WTC11 (cell line): ENCODE results near the gene CAV1. TPM values are rescaled to one million over a fixed set of nuclear protein-coding genes. Genes with fewer than 3 reads are reported as not detected.

Experiments used
- ATAC-seq: fragments of 200-7000 bp; cut with Tn5 transposase; 2 replicates; pipeline ENCODE4 v1.10.0; 2021; ENCODE audit warnings: mild to moderate bottlenecking, moderate library complexity
- CTCF ChIA-PET: fragments of 300-600 bp; sonication (Branson Sonifier 250); formaldehyde crosslinking; loops from one replicate; lab custom pipeline; 2021; ENCODE audit warnings: antibody characterized with exemption; lab: Charles Lee
- POLR2A ChIA-PET: fragments of 350-600 bp; sonication (Branson Sonifier 250); formaldehyde crosslinking; loops from one replicate; lab custom pipeline; 2021; ENCODE audit warnings: antibody characterized with exemption; lab: Charles Lee
- DNase-seq: peaks from one replicate; pipeline ENCODE4 v3.0.0; 2021; ENCODE audit warnings: low spot score
- H3K27ac Mint-ChIP-seq: 2 replicates; pipeline ENCODE4 v1.8.0; 2021; ENCODE audit warnings: mixed read lengths
- H3K27me3 Mint-ChIP-seq: 2 replicates; pipeline ENCODE4 v1.8.0; 2021; ENCODE audit warnings: low read depth, mild to moderate bottlenecking, moderate library complexity, mixed read lengths
- H3K36me3 Mint-ChIP-seq: 2 replicates; pipeline ENCODE4 v1.8.0; 2021; ENCODE audit warnings: mixed read lengths
- H3K4me1 Mint-ChIP-seq: 2 replicates; pipeline ENCODE4 v1.8.0; 2022; ENCODE audit warnings: mixed read lengths
- H3K4me3 Mint-ChIP-seq: 2 replicates; pipeline ENCODE4 v1.8.0; 2021; ENCODE audit warnings: mild to moderate bottlenecking, moderate library complexity, mixed read lengths
- H3K9me3 Mint-ChIP-seq: 2 replicates; pipeline ENCODE4 v1.8.0; 2021; ENCODE audit warnings: mixed read lengths
- ESRRA ChIP-seq: sonication (generic); formaldehyde crosslinking; IDR thresholded peaks from 2 replicates; pipeline ENCODE4 v1.8.1; 2022; ENCODE audit warnings: mild to moderate bottlenecking, missing genetic modification reagents, borderline replicate concordance
- FOXK1 ChIP-seq: sonication (generic); formaldehyde crosslinking; IDR thresholded peaks from 2 replicates; pipeline ENCODE4 v1.8.0; 2022; ENCODE audit warnings: mild to moderate bottlenecking, moderate library complexity, missing genetic modification reagents
- IRF2 ChIP-seq: sonication (generic); formaldehyde crosslinking; IDR thresholded peaks from 2 replicates; pipeline ENCODE4 v1.8.0; 2022; ENCODE audit warnings: low read depth, missing genetic modification reagents, borderline replicate concordance
- JAZF1 ChIP-seq: fragments of 250-450 bp; sonication (Bioruptor Pico); IDR thresholded peaks from 2 replicates; pipeline ENCODE4 v1.9.0; 2021; ENCODE audit warnings: moderate library complexity, mild to moderate bottlenecking, inconsistent platforms
- MXD4 ChIP-seq: fragments of 250-450 bp; sonication (Bioruptor Pico); IDR thresholded peaks from 2 replicates; pipeline ENCODE4 v1.8.0; 2021; ENCODE audit warnings: mild to moderate bottlenecking, moderate library complexity, borderline replicate concordance
- NFATC4 ChIP-seq: fragments of 250-450 bp; sonication (Bioruptor Pico); IDR thresholded peaks from 2 replicates; pipeline ENCODE4 v1.9.0; 2021; ENCODE audit warnings: mild to moderate bottlenecking
- NFE2L1 ChIP-seq: sonication (generic); formaldehyde crosslinking; IDR thresholded peaks from 2 replicates; pipeline ENCODE4 v1.8.1; 2023; ENCODE audit warnings: missing genetic modification reagents
- OVOL2 ChIP-seq: fragments of 250-450 bp; sonication (Bioruptor Pico); IDR thresholded peaks from 2 replicates; pipeline ENCODE4 v1.9.0; 2021; ENCODE audit warnings: mild to moderate bottlenecking, borderline replicate concordance
- RELA ChIP-seq: sonication (generic); formaldehyde crosslinking; IDR thresholded peaks from 2 replicates; pipeline ENCODE4 v1.8.1; 2022; ENCODE audit warnings: missing genetic modification reagents, mild to moderate bottlenecking, borderline replicate concordance
- TCF7 ChIP-seq: sonication (generic); formaldehyde crosslinking; IDR thresholded peaks from 2 replicates; pipeline ENCODE4 v1.8.0; 2022; ENCODE audit warnings: mild to moderate bottlenecking, low read depth, missing genetic modification reagents, moderate library complexity
- TEAD4 ChIP-seq: sonication (generic); formaldehyde crosslinking; IDR thresholded peaks from 2 replicates; pipeline ENCODE4 v1.8.0; 2022; ENCODE audit warnings: mild to moderate bottlenecking, missing genetic modification reagents
- ZBTB21 ChIP-seq: sonication (generic); formaldehyde crosslinking; IDR thresholded peaks from 2 replicates; pipeline ENCODE4 v1.8.1; 2023; ENCODE audit warnings: mild to moderate bottlenecking, missing genetic modification reagents, borderline replicate concordance
- ZNF396 ChIP-seq: fragments of 250-450 bp; sonication (Bioruptor Pico); IDR thresholded peaks from 2 replicates; pipeline ENCODE4 v1.8.0; 2021; ENCODE audit warnings: mild to moderate bottlenecking, moderate library complexity, borderline replicate concordance
- ZNF423 ChIP-seq: fragments of 250-450 bp; sonication (Bioruptor Pico); IDR thresholded peaks from 2 replicates; pipeline ENCODE4 v2.1.2; 2022; ENCODE audit warnings: mild to moderate bottlenecking, moderate library complexity
- ZNF671 ChIP-seq: fragments of 250-450 bp; sonication (Bioruptor Pico); IDR thresholded peaks from 2 replicates; pipeline ENCODE4 v1.8.0; 2021; ENCODE audit warnings: mild to moderate bottlenecking
- total RNA-seq: library from RNA; stranded (reverse); gene quantifications from 3 replicates; pipeline ENCODE4 v1.2.3, GENCODE V29; 2021
- TF ChIP-seq, protein P1 (sequence below): sonication (generic); formaldehyde crosslinking; IDR thresholded peaks from 2 replicates; pipeline ENCODE4 v1.8.1; 2023; ENCODE audit warnings: mild to moderate bottlenecking, missing genetic modification reagents
- TF ChIP-seq, protein P2 (sequence below): sonication (generic); formaldehyde crosslinking; conservative IDR thresholded peaks from 2 replicates; pipeline ENCODE4 v1.8.1; 2023; ENCODE audit warnings: mild to moderate bottlenecking, low read depth, missing genetic modification reagents, moderate library complexity
- TF ChIP-seq, protein P3 (sequence below): sonication (generic); formaldehyde crosslinking; IDR thresholded peaks from 2 replicates; pipeline ENCODE4 v1.8.1; 2023; ENCODE audit warnings: mild to moderate bottlenecking, missing genetic modification reagents, moderate library complexity
- TF ChIP-seq, protein P4 (sequence below): sonication (generic); formaldehyde crosslinking; IDR thresholded peaks from 2 replicates; pipeline ENCODE4 v1.8.1; 2022; ENCODE audit warnings: low read depth, mild to moderate bottlenecking, moderate library complexity, missing genetic modification reagents, borderline replicate concordance
- TF ChIP-seq, protein P5 (sequence below): fragments of 200-600 bp; IDR thresholded peaks from 2 replicates; pipeline ENCODE4 v1.8.0; 2022; ENCODE audit warnings: antibody characterized with exemption
- TF ChIP-seq, protein P6 (sequence below): sonication (generic); formaldehyde crosslinking; IDR thresholded peaks from 2 replicates; pipeline ENCODE4 v1.8.0; 2023; ENCODE audit warnings: mild to moderate bottlenecking, missing genetic modification reagents

The CAV1 gene
- total RNA-seq, 1 experiment from 2014 or later, result 19.7 TPM

DNA sequence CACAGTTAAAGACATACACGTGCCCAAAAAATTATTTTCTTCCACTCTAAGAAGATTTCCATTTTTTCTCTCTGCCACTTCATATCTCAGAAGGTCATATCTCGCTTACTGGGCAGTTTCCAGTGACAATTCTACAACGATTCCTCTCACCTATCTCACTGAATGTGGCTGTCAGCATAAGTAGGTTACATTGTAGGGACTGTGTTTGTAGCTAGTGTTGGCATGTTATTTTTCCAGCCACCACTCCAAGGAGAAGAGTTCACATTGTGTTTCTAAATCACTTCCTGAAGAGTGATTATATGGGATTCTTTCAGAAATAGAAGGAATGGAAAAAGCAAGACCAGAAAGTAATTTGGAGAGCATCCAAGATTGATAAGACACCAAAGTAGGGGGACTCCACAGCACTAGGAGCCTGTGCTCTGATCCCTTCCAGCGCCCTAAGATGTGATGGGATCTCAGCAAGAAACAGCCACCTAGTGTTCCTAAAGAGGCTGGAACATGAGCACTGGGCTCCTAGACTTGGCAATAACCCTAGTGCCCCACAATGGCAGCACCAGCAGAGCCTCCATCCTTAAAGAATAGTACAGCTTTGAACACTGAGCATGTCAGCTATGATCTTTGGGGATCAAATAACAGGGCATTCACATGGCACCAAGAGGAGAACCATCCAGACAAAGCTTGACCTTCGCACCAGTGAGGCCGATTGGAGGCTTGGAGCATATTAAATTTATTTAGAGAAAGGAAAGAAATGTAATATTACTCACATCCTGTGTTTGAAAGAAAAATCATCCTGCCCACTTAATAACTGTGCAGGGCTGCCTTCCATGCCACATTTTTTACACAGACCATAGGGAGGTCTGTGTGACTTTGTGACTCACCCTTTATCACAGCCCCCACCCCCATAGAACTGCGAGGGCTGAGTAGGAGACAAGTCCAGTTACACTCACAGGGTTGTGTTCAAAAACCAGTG is 51.8 kb downstream of the CAV1 start:
- 0 out of 2 replicates have a peak, but pooled peaks have one; percentile 34 for ATAC-seq
- no peak overlapping the region for H3K27ac Mint-ChIP-seq
- no peak for DNase-seq
- H3K36me3 Mint-ChIP-seq, result no peaks in the 10 kb centered on the region
- CTCF ChIA-PET, result interaction anchor here (1.2 kb wide), 1 partner anchor 51 kb away, joined by 3 read pairs; no protein-coding TSS in a partner anchor
- POLR2A ChIA-PET, result no interaction called here
- peaks cover 10% of the 10 kb centered on the region for H3K9me3 Mint-ChIP-seq
- TF ChIP-seq TEAD4 (CRISPR knock-in tag), result no peak
- no peak for TF ChIP-seq TCF7
- no peak for TF ChIP-seq ESRRA (CRISPR knock-in tag)
- no peak for TF ChIP-seq IRF2 (CRISPR knock-in tag)
- no peak for TF ChIP-seq FOXK1 (CRISPR knock-in tag)
- TF ChIP-seq ZNF423 (CRISPR knock-in tag), result no peak
- TF ChIP-seq OVOL2 (CRISPR knock-in tag), result no peak
- TF ChIP-seq, protein P1, sequence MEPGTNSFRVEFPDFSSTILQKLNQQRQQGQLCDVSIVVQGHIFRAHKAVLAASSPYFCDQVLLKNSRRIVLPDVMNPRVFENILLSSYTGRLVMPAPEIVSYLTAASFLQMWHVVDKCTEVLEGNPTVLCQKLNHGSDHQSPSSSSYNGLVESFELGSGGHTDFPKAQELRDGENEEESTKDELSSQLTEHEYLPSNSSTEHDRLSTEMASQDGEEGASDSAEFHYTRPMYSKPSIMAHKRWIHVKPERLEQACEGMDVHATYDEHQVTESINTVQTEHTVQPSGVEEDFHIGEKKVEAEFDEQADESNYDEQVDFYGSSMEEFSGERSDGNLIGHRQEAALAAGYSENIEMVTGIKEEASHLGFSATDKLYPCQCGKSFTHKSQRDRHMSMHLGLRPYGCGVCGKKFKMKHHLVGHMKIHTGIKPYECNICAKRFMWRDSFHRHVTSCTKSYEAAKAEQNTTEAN (CRISPR knock-in tag), result no peak
- no peak for TF ChIP-seq MXD4 (CRISPR knock-in tag)
- TF ChIP-seq, protein P2, sequence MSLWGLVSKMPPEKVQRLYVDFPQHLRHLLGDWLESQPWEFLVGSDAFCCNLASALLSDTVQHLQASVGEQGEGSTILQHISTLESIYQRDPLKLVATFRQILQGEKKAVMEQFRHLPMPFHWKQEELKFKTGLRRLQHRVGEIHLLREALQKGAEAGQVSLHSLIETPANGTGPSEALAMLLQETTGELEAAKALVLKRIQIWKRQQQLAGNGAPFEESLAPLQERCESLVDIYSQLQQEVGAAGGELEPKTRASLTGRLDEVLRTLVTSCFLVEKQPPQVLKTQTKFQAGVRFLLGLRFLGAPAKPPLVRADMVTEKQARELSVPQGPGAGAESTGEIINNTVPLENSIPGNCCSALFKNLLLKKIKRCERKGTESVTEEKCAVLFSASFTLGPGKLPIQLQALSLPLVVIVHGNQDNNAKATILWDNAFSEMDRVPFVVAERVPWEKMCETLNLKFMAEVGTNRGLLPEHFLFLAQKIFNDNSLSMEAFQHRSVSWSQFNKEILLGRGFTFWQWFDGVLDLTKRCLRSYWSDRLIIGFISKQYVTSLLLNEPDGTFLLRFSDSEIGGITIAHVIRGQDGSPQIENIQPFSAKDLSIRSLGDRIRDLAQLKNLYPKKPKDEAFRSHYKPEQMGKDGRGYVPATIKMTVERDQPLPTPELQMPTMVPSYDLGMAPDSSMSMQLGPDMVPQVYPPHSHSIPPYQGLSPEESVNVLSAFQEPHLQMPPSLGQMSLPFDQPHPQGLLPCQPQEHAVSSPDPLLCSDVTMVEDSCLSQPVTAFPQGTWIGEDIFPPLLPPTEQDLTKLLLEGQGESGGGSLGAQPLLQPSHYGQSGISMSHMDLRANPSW (CRISPR knock-in tag), result no peak
- TF ChIP-seq, protein P3, sequence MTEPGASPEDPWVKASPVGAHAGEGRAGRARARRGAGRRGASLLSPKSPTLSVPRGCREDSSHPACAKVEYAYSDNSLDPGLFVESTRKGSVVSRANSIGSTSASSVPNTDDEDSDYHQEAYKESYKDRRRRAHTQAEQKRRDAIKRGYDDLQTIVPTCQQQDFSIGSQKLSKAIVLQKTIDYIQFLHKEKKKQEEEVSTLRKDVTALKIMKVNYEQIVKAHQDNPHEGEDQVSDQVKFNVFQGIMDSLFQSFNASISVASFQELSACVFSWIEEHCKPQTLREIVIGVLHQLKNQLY (CRISPR knock-in tag), result no peak
- TF ChIP-seq NFATC4 (CRISPR knock-in tag), result no peak
- TF ChIP-seq NFE2L1 (CRISPR knock-in tag), result no peak
- TF ChIP-seq ZNF396, result no peak
- H3K27me3 Mint-ChIP-seq, result no peaks in the 10 kb centered on the region
- H3K4me3 Mint-ChIP-seq, result no peak overlapping the region
- H3K4me1 Mint-ChIP-seq, result no peaks in the 10 kb centered on the region; the same call in 1 of the 2 replicates

DNA sequence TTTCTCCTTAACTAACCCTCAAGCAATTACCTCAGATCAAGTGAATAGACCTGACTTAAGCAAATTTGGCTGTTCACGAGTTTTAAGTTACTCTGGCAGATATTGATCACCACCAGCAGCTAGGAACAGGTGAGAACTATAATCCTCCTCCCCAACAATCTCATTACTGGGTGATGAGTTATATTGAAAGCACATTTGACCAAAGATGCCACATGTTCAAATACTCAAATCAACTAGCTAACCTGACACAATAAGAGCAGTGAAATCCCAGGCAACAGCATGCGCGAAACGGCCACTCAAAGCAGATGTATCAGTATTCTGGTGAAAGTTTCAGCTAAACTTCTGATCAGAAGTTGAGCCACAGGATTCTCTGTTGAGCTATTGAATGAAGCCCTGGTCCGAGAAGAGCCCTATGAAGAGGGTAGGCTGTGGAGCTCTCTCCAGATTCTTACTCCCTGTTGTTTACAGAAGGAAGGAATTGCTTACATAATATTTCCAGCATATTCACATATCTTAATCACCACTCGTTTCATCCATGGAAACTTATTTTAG is 52.6 kb downstream of the CAV1 start:
- ATAC-seq (no peak), DNase-seq (no peak)
- no peaks in the 10 kb centered on the region for H3K27me3 Mint-ChIP-seq
- ChIA-PET CTCF (interaction anchor here (1.2 kb wide), 1 partner anchor 51 kb away, joined by 3 read pairs; no protein-coding TSS in a partner anchor), POLR2A (no interaction called here)
- H3K36me3 Mint-ChIP-seq, result no peaks in the 10 kb centered on the region
- H3K4me3 Mint-ChIP-seq, result no peak overlapping the region
- H3K27ac Mint-ChIP-seq, result no peak overlapping the region
- H3K9me3 Mint-ChIP-seq, result peaks cover 10% of the 10 kb centered on the region
- H3K4me1 Mint-ChIP-seq, result no peaks in the 10 kb centered on the region; the same call in 1 of the 2 replicates
- TF ChIP-seq, protein P4, sequence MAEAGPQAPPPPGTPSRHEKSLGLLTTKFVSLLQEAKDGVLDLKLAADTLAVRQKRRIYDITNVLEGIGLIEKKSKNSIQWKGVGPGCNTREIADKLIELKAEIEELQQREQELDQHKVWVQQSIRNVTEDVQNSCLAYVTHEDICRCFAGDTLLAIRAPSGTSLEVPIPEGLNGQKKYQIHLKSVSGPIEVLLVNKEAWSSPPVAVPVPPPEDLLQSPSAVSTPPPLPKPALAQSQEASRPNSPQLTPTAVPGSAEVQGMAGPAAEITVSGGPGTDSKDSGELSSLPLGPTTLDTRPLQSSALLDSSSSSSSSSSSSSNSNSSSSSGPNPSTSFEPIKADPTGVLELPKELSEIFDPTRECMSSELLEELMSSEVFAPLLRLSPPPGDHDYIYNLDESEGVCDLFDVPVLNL (CRISPR knock-in tag), result no peak
- no peak for TF ChIP-seq JAZF1 (CRISPR knock-in tag)
- no peak for TF ChIP-seq ZNF671 (CRISPR knock-in tag)
- TF ChIP-seq, protein P5, sequence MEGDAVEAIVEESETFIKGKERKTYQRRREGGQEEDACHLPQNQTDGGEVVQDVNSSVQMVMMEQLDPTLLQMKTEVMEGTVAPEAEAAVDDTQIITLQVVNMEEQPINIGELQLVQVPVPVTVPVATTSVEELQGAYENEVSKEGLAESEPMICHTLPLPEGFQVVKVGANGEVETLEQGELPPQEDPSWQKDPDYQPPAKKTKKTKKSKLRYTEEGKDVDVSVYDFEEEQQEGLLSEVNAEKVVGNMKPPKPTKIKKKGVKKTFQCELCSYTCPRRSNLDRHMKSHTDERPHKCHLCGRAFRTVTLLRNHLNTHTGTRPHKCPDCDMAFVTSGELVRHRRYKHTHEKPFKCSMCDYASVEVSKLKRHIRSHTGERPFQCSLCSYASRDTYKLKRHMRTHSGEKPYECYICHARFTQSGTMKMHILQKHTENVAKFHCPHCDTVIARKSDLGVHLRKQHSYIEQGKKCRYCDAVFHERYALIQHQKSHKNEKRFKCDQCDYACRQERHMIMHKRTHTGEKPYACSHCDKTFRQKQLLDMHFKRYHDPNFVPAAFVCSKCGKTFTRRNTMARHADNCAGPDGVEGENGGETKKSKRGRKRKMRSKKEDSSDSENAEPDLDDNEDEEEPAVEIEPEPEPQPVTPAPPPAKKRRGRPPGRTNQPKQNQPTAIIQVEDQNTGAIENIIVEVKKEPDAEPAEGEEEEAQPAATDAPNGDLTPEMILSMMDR, result no peak
- TF ChIP-seq, protein P3 (CRISPR knock-in tag), result no peak
- TF ChIP-seq, protein P6, sequence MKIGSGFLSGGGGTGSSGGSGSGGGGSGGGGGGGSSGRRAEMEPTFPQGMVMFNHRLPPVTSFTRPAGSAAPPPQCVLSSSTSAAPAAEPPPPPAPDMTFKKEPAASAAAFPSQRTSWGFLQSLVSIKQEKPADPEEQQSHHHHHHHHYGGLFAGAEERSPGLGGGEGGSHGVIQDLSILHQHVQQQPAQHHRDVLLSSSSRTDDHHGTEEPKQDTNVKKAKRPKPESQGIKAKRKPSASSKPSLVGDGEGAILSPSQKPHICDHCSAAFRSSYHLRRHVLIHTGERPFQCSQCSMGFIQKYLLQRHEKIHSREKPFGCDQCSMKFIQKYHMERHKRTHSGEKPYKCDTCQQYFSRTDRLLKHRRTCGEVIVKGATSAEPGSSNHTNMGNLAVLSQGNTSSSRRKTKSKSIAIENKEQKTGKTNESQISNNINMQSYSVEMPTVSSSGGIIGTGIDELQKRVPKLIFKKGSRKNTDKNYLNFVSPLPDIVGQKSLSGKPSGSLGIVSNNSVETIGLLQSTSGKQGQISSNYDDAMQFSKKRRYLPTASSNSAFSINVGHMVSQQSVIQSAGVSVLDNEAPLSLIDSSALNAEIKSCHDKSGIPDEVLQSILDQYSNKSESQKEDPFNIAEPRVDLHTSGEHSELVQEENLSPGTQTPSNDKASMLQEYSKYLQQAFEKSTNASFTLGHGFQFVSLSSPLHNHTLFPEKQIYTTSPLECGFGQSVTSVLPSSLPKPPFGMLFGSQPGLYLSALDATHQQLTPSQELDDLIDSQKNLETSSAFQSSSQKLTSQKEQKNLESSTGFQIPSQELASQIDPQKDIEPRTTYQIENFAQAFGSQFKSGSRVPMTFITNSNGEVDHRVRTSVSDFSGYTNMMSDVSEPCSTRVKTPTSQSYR (CRISPR knock-in tag), result no peak
- TF ChIP-seq ZBTB21 (CRISPR knock-in tag), result no peak
- TF ChIP-seq RELA, result no peak
